HepG2 (cell line): ENCODE data around the gene CBX2. TPM values are rescaled to one million over a fixed set of nuclear protein-coding genes. Genes with fewer than 3 reads are reported as not detected.

Experiments used
- ATF7-NPFF ChIP-seq: sonication (generic); formaldehyde crosslinking; IDR thresholded peaks from 2 replicates; pipeline ENCODE4 v1.8.1; 2023; ENCODE audit warnings: mild to moderate bottlenecking, low read depth, missing genetic modification reagents, moderate library complexity
- CENPT ChIP-seq: sonication (generic); formaldehyde crosslinking; IDR thresholded peaks from 2 replicates; pipeline ENCODE4 v1.8.0; 2022; ENCODE audit warnings: low read depth, mild to moderate bottlenecking, moderate library complexity, missing genetic modification reagents
- DMTF1 ChIP-seq: sonication (generic); formaldehyde crosslinking; IDR thresholded peaks from 2 replicates; pipeline ENCODE4 v1.4.0; 2020; ENCODE audit warnings: mild to moderate bottlenecking, missing genetic modification reagents
- EHMT2 ChIP-seq: fragments of 200-600 bp; sonication (generic); IDR thresholded peaks from 2 replicates; pipeline ENCODE4 v1.7.0; 2017; ENCODE audit warnings: antibody characterized with exemption, low read depth, low read length, borderline replicate concordance
- HNF4A ChIP-seq: sonication (generic); formaldehyde crosslinking; IDR thresholded peaks from 2 replicates; pipeline ENCODE4 v1.4.0; 2020; ENCODE audit warnings: missing genetic modification reagents
- MNT ChIP-seq: fragments of 450-650 bp; IDR thresholded peaks from 2 replicates; pipeline ENCODE4 v1.6.1; 2016
- PHF8 ChIP-seq: sonication (generic); formaldehyde crosslinking; IDR thresholded peaks from 2 replicates; pipeline ENCODE4 v1.5.0; 2020; ENCODE audit warnings: missing genetic modification reagents
- POLR2AphosphoS2 ChIP-seq: IDR thresholded peaks from 2 replicates; pipeline ENCODE4 v1.6.1; 2011; ENCODE audit warnings: low read depth, low read length, improper control_type of control experiment
- POLR2G ChIP-seq: fragments of 200-400 bp; formaldehyde crosslinking; IDR thresholded peaks from 2 replicates; pipeline ENCODE4 v1.6.1; 2018; ENCODE audit warnings: mild to moderate bottlenecking, low read depth, low read length, moderate library complexity
- RBM22 ChIP-seq: fragments of 200-400 bp; formaldehyde crosslinking; optimal IDR thresholded peaks from 2 replicates; pipeline ENCODE3; 2017; ENCODE audit warnings: mild to moderate bottlenecking, low read length, moderate library complexity
- RCOR2 ChIP-seq: IDR thresholded peaks from 2 replicates; pipeline ENCODE4 v1.6.1; 2016; ENCODE audit warnings: missing biosample characterization, missing genetic modification reagents
- RFX5 ChIP-seq: IDR thresholded peaks from 2 replicates; pipeline ENCODE4 v1.6.1; 2011; ENCODE audit warnings: low read depth, low read length, improper control_type of control experiment
- SETDB1 ChIP-seq: sonication (generic); formaldehyde crosslinking; IDR thresholded peaks from 2 replicates; pipeline ENCODE4 v1.5.1; 2020; ENCODE audit warnings: missing genetic modification reagents, mild to moderate bottlenecking, borderline replicate concordance
- SMARCE1 ChIP-seq: fragments of 450-650 bp; IDR thresholded peaks from 2 replicates; pipeline ENCODE4 v1.6.1; 2017; ENCODE audit warnings: borderline replicate concordance
- YY1 ChIP-seq: IDR thresholded peaks from 2 replicates; pipeline ENCODE4 v1.6.1; 2011; ENCODE audit warnings: low read length, low read depth, moderate library complexity, mild to moderate bottlenecking; ENCODE audit not compliant: insufficient read depth, insufficient replicate concordance
- ZNF101 ChIP-seq: sonication (generic); formaldehyde crosslinking; IDR thresholded peaks from 2 replicates; pipeline ENCODE4 v1.4.0; 2020; ENCODE audit warnings: mild to moderate bottlenecking, low read depth, missing genetic modification reagents, borderline replicate concordance
- ZNF33A ChIP-seq: sonication (generic); formaldehyde crosslinking; IDR thresholded peaks from 2 replicates; pipeline ENCODE4 v1.5.1; 2020; ENCODE audit warnings: missing genetic modification reagents, mild to moderate bottlenecking, moderate library complexity, borderline replicate concordance
- ZNF367 ChIP-seq: sonication (generic); formaldehyde crosslinking; IDR thresholded peaks from 2 replicates; pipeline ENCODE4 v1.4.0; 2020; ENCODE audit warnings: missing genetic modification reagents, borderline replicate concordance
- ZNF749 ChIP-seq: sonication (generic); formaldehyde crosslinking; IDR thresholded peaks from 2 replicates; pipeline ENCODE4 v1.8.0; 2022; ENCODE audit warnings: mild to moderate bottlenecking, missing genetic modification reagents, moderate library complexity, borderline replicate concordance
- ZNF775 ChIP-seq: sonication (generic); formaldehyde crosslinking; IDR thresholded peaks from 2 replicates; pipeline ENCODE4 v1.4.0; 2020; ENCODE audit warnings: missing genetic modification reagents, mild to moderate bottlenecking, moderate library complexity, borderline replicate concordance
- ZNF790 ChIP-seq: sonication (generic); formaldehyde crosslinking; IDR thresholded peaks from 2 replicates; pipeline ENCODE4 v1.8.0; 2022; ENCODE audit warnings: missing genetic modification reagents, mild to moderate bottlenecking, borderline replicate concordance
- polyA plus RNA-seq, 8 experiments: library from polyadenylated mRNA; depleted of rRNA in 3 of 8; stranded (reverse) in 7 of 8; unstranded in 1 of 8; fragments of >200 nt; fragmentation: Illumina TruSeq in 4 of 8; extraction: Trizol in 4 of 8; gene quantifications; 2 replicates each; pipeline versions ENCODE4 v1.2.1 to v1.2.3, GENCODE V29; 2011 to 2016; ENCODE audit warnings: low read depth in 4 of 8, missing spikeins in 1 of 8, mixed read lengths in 1 of 8; ENCODE audit not compliant: insufficient read depth in 1 of 8
- total RNA-seq, 5 experiments: library from RNA; depleted of rRNA; stranded (reverse); fragments of >200 nt; fragmentation: Illumina TruSeq; extraction: Trizol; gene quantifications; 2 replicates each; pipeline ENCODE4 v1.2.3, GENCODE V29; 2016; ENCODE audit warnings: low read depth in 1 of 5
- TF ChIP-seq, protein P1 (sequence below): sonication (generic); formaldehyde crosslinking; IDR thresholded peaks from 2 replicates; pipeline ENCODE4 v1.5.1; 2020; ENCODE audit warnings: mild to moderate bottlenecking, missing genetic modification reagents, moderate library complexity
- TF ChIP-seq, protein P2 (sequence below): sonication (generic); formaldehyde crosslinking; IDR thresholded peaks from 2 replicates; pipeline ENCODE4 v1.4.0; 2020; ENCODE audit warnings: missing genetic modification reagents

CBX2 gene
- total and polyA plus RNA-seq, 2 of the 13 experiments (the other 11 are each of a cell fraction or from before 2014, with no cell fraction given): 14.5 to 31.1 TPM

DNA sequence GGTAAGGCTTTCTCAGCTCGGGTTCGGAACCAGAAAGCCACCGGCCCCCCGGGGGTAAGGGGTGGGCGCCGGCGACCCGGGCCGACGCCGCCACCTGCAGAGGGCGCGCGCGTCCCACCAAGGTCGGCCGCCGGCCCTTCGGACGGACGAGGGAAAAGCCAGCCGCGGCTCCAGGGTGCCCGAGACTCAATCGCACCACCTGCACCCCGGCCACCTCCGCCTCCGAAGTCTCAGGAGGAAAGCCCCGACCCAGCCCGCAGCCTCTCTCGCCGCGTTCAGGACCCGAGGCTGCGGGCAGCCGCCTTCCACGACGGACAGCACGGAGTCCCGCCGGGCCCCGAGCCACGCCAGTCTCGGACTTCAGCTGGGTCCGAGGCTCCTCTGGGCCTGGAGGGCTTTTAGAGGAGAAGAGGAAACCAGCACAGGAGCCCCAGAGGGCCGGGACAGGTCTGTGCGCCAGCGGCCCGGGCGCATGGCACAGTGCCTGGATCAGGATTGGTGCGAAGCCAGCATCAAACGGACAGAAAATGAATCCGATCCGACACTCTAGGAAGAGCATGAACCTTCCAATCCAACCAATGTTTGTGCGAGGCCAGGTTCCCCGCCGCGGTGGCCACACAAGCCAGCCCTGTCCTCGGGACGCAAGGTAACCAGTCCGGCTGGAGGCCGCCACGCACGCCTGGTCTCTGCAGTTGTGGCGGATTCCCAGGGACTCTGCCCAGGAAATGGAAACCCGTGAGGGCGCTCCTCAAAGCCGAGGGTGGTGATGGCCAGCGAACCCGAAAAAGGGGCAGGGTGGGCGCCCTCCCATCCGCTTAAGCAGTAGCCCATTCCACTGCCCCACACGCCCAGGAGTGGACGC lies 12.2 kb downstream of the CBX2 start (continued):
- TF ChIP-seq DMTF1: no peak
- TF ChIP-seq ZNF33A (CRISPR knock-in tag): no peak
- no peak for TF ChIP-seq PHF8 (CRISPR knock-in tag)
- peak; percentile 55; the same call in 1 of the 2 replicates for TF ChIP-seq ZNF367 (CRISPR knock-in tag)
- no peak for TF ChIP-seq YY1
- TF ChIP-seq, protein P1, sequence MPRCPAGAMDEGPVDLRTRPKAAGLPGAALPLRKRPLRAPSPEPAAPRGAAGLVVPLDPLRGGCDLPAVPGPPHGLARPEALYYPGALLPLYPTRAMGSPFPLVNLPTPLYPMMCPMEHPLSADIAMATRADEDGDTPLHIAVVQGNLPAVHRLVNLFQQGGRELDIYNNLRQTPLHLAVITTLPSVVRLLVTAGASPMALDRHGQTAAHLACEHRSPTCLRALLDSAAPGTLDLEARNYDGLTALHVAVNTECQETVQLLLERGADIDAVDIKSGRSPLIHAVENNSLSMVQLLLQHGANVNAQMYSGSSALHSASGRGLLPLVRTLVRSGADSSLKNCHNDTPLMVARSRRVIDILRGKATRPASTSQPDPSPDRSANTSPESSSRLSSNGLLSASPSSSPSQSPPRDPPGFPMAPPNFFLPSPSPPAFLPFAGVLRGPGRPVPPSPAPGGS (CRISPR knock-in tag): no peak
- no peak for TF ChIP-seq RCOR2 (CRISPR knock-in tag)
- TF ChIP-seq RFX5: no peak
- TF ChIP-seq SMARCE1: no peak
- TF ChIP-seq MNT: no peak
- no peak for TF ChIP-seq POLR2G
- no peak for TF ChIP-seq SETDB1 (CRISPR knock-in tag)
- no peak for TF ChIP-seq ZNF749 (CRISPR knock-in tag)
- no peak for TF ChIP-seq ZNF101 (CRISPR knock-in tag)
- TF ChIP-seq EHMT2: no peak
- TF ChIP-seq ATF7-NPFF (CRISPR knock-in tag): no peak
- no peak for TF ChIP-seq CENPT (CRISPR knock-in tag)
- TF ChIP-seq ZNF775 (CRISPR knock-in tag): no peak
- TF ChIP-seq ZNF790 (CRISPR knock-in tag): 0 out of 2 replicates have a peak, but pooled peaks have one; percentile 74
- TF ChIP-seq, protein P2, sequence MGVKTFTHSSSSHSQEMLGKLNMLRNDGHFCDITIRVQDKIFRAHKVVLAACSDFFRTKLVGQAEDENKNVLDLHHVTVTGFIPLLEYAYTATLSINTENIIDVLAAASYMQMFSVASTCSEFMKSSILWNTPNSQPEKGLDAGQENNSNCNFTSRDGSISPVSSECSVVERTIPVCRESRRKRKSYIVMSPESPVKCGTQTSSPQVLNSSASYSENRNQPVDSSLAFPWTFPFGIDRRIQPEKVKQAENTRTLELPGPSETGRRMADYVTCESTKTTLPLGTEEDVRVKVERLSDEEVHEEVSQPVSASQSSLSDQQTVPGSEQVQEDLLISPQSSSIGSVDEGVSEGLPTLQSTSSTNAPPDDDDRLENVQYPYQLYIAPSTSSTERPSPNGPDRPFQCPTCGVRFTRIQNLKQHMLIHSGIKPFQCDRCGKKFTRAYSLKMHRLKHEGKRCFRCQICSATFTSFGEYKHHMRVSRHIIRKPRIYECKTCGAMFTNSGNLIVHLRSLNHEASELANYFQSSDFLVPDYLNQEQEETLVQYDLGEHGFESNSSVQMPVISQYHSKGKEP: no peak
- TF ChIP-seq RBM22: no peak
- TF ChIP-seq HNF4A: no peak
- no peak for TF ChIP-seq POLR2AphosphoS2
